GM21423 (cell line): ENCODE results near the gene LRMDA.

Experiments used
- ATAC-seq: cut with Tn5 transposase; IDR thresholded peaks from one replicate; pipeline ENCODE4 v1.9.1; 2021; ENCODE audit warnings: mild to moderate bottlenecking, moderate library complexity; ENCODE audit not compliant: unreplicated experiment

Gene LRMDA

DNA sequence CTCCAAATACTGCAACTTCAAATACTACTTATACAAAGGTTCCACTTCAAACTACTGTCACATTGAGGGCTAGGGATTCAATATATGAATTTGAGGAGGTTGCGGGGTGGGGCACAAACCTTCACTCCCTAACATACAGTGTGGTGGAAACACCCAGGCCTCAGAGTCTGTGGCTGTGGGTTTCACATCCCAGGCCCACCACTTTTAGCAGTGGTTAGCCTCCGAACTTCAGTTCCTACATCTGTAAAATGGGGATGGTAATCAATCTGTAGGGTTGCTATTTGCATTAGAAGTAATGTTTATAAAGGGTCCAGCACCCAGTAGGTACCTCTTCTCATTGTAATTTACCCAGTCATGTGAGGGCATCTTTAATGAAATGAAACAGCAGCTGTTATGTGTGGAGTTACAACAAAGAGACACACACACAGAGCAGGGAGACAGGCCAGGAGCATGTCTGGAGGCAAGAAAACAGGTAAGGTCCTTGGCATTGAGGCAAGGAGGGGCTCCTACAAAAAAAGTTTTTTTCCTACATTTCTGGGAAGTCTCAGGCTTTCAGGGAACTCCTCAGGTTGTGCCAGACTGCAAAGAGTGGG lies 570.9 kb downstream of the LRMDA start:
- ATAC-seq = no peak

DNA sequence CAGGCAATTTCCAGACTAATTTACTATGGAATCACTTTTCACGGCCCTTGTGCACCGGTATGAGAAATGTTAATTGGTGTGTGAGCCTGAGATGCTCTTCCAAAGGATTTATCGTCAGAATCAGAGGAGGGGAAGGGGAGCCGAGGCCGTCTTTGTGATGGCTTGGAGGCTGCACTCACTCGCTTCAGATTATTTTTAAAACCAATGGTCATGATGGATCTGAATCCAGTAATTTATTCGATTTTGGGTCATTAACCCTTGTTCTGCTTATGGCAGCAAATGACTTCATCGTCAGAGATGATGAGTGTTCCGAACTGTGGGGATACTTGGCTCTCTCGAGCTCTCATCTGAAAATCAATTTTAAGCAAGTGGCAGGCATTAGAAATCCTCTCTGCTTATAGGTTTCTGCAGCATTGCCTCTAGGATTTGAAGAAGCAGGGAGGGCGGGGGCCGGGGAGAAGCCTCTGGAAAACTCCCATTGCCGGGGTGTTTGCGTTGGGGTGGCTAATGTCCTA lies 576.3 kb downstream of the LRMDA start:
- ATAC-seq = no peak

DNA sequence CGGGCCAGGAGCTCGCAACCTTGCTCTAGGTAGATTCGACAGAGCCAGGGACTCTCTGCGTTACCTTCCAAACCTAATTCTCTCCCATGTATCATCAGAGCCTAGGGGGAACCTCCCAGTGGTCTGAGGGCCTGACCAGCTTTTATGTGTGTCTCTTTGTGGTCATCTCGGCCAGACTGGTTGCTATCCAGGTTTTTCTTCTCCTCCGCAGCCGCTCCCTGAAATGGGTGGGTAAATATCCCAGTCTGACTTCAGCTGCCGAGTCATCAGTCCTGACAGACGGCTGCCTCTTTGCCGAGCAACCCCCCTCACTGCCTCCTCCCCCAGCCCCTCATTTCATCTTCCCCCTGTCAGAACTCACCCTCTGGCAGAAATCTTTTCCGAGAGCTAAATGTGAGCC lies 578.1 kb downstream of the LRMDA start:
- no peak for ATAC-seq

DNA sequence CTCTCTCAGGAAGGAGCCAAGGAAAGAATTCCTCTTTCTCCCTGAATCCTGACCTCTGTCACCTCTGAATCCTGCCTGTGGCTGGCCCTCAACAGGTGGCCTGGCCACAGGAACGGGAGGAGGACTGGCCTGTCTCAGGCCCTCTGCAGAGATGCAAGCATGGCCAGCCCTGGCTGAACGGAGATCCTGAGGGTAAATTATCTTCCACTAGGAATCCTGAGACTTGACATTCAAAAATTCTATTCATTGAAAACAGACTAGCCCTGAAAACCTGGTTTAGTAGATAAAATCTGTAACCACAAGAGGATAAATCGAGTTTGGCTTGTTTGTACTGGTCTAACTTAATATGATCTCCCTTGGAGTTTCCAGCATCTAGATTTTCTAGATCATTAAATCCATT lies 579.3 kb downstream of the LRMDA start:
- no peak for ATAC-seq

DNA sequence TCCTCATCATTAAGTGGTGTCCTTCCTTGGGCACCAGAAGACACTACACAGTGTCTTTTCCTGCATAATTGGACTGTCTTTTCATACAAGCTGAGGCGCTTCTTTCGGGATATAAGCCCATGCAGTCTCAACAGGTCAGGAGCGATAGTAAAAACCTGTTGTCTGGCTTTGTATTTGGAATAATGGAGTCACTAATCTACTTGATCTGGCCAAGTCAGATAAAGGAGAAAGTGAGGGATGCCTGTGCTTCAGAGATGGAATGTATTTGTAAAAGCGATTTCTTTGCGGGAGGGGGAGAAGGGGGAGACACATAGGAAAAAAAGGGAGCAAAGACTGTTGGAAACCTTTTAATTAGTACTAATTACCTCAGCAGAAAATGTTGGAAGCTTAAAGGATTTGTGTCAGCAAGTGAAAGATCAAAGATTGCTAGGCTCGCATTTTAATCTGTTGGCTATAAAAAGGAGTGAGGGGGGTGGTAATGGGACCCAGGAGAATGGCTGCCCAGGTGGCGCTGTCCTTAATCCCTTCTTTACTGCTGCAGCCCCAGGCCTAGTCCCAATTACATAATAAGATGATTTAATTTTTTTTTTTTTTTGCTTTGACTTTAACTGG lies 581.4 kb downstream of the LRMDA start:
- no peak for ATAC-seq

DNA sequence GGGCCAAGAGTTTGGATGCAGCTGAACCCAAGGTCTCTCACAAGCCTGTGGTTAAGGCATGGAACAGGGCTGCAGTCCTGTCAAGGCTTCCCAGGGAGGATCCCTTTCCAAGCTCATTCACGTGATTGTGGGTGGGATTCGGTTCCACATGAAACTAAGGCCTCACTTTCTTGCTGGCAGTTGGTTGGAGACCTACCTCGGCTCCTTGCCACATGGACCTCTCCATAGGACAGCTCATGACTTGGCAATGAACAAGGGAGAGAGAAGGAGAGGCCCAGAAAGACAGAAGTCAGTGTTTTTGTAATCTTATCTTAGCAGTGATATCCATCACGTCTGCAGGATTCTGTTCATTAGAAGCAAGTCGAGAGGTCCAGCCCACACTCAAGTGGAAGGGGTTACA lies 583.8 kb downstream of the LRMDA start:
- ATAC-seq = no peak

DNA sequence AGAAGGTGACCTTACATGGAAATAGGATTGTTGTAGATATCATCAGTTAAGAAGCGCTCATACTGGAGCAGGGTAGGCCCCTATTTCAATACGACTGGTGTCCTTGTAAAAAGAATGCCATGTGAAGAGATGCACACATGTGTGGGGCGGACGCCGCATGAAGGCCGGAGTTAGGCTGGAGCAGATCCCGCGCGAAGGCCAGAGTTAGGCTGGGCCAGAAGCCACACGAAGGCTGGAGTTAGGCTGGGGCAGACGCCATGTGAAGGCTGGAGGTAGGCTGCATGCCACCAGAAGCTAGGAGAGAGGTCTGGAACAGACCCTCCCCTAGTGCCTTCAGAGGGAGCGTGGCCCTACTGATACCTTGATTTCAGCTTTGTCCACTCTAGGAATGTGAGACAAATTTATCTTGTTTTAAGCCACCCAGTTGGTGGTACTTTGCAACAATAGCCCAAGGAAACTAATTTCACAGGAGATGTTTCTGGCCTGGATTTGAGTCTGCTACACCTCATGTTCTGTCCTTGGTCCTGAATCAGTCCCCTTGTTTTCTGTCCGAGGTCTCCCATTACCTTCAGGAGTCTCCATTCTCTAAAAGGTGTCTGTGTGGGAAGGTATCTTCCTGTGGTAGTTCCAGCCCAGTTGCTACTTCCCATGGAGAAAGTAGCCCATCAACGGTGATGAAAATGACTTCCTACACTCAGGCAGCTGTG lies 585.8 kb downstream of the LRMDA start:
- ATAC-seq = no peak

DNA sequence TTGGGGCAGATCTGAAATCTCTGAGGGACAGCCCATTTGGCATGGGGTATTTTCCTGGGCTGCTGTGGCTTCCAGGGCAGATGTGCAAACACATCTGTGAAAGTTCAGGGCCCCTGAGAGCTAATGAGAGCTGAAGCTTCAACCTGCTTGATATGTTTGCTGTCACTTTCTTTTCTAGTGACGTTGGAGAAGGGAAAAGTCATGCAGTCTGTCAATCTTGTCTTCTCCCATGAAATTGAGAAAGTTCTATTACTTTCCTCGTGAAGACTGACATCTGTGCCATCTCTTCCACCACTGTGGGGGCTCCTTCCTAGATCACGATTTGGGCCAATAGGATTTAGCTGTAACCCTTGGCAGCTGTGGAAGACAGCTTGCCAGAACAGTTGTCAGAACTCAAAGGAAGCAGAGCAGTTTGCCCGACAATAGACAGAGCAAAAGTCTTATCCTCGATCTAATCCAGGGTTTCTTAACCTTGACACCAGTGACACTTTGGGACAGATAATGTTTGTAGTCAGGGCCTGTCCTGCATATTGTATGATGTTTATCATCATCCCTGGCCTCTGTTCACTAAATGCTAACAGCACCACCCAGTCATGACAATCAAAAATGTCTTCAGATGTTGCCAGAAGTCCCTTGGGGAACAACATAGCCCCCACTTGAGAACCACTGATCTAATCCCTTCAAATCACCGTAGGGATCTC lies 586.5 kb downstream of the LRMDA start:
- ATAC-seq = no peak

DNA sequence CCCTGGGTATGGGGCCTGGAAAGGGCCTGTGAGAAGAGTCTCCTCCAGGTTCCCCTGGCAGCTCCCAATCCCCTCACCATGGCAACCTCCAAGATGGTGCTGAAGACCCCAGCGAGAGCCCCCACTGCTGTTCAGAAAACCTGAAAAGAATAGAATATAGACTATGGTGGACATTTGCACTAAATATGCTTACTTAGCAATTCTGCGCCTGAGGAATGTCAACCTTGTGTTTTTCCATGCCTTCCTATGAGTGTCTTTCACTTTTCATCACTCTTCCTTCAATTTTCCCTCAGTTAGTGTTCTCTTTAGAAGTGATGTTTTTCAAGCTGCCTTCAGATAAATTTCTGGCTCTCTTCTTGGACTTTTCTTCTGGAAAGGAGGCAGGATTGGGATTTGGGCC lies 589.2 kb downstream of the LRMDA start:
- no peak for ATAC-seq

DNA sequence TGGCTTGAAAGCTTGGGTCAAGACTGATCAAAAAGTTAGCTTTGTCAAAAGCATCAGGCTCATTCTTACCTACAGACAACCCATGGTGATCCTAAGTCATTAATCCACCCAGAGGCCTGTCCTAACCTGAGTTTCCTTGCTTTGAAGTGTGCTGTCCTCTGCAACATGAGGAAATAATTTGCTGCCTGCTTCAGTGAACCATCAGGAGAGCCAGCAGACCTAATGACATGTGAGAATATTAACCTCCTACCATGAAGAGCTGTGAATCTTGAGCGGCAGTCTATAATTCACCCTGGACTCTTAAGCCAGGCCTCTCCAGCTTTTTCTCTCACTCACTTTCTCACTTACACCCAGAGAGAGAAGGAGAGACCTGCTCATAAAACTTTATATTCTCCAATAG lies 590.0 kb downstream of the LRMDA start:
- no peak for ATAC-seq

DNA sequence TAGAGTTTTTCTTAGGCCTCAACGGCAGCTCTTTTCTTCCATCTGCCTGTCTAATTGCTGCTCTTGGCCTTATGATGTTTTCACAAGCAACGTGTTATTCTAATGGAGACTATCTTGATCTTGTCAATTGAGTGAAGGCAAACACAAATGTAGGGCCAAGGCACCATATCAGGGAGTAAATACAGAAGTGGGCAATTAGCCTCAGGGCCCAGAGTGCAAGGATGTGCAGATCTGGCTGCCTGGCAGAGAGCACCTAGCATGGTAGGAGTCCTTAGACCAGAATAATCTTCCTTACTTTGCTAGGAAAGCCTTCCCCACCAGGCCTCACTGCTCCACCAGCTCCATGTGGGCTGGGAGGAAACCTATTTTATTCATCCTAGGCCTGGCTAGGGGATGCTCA lies 590.9 kb downstream of the LRMDA start:
- ATAC-seq = no peak

DNA sequence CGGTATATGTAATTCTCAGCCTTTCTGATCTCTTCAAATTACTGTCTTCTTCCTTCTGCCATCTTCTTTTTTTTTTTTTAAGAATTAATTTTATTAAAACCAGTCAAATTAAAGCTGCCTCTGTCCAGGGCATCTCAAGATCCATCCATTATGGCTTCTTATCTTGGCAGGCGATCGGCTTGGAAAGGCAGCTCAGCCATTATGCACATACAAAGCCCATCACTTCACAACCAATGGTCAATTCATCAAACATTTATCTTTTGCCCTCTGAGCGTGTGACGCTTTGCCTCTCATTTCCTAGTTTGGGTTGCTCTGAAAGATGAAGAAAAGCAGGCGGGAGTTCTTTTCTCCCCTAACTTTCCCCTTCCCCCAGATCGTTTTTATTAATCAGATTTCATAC lies 591.6 kb downstream of the LRMDA start:
- ATAC-seq = no peak

DNA sequence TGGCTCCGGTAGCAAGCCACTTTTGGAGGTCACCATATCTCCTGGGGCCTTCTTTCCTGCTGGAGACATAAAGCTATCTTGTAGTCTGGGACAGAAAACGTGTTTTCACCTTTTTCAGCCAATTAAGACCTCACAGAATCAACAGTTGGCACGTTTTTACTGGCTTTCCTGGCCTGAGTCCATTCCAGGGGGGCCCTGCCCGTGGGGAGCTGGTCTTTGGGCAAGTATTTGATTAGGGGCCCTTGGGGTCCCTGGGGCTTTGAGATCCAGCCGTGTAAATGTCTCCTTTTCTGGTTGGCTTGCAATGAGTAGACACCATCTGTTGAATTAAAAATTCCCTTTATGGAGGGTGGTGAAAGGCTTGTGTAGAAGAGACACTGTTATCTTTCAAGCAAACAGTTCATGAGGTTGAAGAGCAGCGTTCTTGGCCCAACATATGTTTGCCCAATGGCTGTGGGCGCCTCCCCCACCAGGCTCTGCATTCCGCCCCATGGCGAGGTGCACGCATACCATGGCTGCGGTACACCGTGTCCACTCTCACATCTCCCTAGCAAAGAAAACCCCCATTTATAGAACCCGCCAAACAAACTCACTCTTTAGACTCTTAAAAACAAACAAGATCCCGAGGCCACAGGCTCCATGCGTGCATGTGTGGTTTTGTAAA lies 593.2 kb downstream of the LRMDA start:
- ATAC-seq = no peak

DNA sequence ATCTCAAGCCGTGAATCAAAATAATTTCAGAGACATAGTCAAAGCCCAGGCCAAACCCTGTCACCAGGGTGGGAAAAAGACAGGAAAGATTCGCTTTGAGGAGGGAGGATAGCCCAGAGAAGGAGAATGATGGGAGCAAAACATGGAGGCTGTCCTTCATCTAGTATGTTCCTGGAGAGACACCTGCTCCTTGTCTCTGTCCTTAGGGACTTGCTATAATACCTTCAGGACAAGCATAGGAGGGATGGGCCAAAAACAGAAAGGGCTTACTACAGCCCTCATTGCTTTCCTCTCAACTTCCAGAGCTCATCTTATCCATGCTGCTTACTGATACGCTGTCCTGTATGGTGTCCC lies 593.7 kb downstream of the LRMDA start:
- no peak for ATAC-seq

DNA sequence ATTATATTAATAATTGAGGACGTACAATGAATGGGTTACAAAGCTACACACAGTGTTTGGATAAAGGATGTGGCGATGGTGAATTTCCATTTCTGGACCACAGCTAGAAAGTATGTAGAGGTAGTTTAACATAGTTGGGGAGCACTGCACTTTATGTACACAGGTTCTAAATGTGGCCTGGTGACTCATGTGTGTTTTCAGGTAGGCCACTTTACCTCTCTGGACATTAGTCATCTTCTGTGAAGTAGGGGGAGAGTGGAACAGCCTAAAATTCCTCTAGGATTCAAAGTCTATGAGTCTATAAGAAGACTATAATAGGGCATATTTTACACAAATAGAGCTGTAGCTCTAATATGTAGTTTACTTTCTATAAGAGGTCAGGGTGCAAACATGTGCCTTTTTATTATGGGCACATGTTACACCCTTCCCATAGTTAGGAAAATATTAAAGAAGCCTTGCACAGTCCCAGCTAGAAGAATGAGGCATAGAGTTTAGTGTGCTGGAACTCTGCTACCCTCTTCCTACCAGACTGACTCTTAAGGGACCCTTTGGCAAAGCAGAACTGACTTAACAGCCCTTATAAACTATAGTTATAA lies 594.9 kb downstream of the LRMDA start:
- ATAC-seq = no peak

DNA sequence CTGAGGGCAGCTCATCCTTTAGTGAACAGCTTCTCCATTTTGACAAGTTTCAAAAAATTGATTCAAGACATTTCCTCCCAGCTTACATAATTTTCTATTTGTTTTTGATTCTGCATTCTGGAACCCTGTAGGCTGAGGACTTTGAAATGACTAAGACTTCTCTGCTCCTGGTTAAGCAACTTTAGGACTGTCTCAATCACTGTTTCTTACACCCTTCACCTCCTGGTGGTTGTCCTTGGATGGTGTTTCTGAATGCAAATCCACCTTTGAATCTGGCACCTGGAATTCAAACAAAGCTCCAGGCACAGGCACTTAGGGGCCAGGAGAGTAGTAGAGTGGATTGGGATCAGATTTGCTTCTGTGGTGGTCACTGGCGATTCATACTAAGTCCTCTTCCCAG lies 595.5 kb downstream of the LRMDA start:
- ATAC-seq = no peak

DNA sequence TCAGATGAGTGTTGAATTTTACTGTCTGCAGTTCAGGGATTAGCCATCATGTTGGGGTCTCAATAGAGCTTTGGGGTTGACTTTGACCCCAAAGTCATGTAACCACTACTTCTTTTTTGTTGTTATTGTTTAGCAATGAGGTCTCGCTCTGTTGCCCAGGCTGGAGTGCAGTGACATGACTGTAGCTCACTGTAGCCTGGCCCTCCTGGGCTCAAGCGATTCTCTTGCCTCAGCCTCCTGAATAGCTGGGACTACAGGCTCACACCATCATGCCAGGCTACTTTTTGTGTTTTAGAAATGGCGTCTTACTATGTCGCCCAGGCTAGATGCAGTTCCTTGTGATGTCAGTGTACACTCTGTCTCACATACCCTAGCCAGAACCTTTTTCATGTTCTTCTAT lies 598.4 kb downstream of the LRMDA start:
- ATAC-seq = no peak

DNA sequence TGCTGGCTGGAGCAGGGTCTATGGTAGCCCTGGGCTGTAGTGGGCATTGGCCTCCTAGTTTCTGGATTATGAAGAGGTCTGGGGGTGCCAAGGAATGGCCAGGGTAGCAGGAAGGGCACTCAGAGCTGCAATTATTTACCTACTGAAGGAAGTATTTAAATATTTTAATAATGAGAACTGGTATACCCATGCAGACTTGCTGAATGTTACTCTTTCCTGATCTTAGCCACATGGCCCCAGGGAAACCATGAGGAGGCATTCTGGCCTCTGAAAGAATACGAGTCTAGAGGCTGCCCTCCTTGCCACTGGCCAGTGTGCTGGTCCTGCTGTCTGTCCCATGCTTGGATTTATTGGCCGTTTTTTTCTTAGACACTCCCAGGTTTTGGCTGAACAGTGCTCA lies 599.7 kb downstream of the LRMDA start:
- no peak for ATAC-seq

DNA sequence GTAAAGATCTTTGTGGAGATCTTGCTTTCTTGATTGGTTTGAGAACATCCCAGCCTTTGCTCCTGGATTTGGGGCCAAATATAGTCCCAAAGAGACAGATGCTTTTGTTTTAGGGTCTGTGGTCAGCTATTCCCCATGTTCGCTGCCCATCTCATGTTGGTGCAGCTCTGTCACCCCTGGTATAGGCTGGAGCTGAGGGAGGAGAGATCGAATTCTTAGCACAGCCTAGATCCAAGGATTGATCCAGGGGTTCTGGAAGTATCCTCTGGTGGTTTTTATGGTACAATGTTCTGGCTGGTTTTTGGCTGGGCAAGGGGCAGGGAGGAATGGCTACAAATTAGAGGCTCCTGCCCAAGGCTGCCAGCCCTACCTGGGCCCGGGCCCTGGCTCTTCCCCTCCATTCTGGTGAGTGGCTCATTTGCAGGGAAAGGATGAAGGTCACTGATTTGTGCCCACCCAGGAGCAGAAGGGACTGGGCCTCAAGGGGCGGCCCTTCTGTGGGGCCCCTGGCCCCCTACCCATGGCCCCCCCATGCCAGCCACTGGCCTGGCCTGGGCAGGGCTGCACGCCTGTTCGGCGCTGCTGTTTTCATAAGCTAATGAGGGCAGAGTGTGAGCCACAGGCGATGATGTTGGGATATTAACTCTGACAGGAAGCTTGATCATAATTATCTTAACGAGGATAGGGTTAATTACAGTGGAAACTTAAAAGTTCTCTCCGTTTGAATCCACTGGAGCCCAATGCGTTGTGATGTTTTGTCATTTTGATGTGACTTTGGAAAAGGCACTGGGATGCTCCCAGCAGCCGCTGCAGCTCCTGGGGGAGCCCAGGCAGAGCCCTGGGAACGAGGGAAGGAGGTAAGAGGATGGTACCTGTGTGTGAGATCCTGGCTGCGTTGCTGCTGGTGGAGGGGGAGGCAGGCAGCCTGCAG lies 600.6 kb downstream of the LRMDA start:
- no peak for ATAC-seq

DNA sequence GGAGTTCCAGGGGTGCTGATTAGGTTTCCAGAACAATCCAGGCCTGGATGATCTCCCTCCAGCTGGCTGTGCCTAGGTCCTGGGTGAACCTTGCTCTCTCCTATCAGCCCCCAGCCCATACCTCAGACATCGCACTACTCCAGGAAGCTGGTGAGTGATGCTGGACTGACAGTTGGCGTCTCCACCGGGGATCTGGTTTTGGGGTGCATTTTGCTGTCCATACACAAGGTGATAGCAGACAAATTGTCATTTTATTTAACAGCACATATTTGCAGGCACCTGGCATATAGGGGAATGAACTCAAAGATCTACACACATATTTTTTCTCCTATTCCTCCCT lies 601.2 kb downstream of the LRMDA start:
- ATAC-seq = no peak
